ENCODE data around the gene SLC16A10. TPM values are rescaled to one million over a fixed set of nuclear protein-coding genes. Genes with fewer than 3 reads are reported as not detected.

The SLC16A10 gene
- total RNA-seq, 5 donors from 2014 or later (not counting 1 experiment from before 2014, with no cell fraction given) = 10.2 to 16.5 (median 14.3) TPM

DNA sequence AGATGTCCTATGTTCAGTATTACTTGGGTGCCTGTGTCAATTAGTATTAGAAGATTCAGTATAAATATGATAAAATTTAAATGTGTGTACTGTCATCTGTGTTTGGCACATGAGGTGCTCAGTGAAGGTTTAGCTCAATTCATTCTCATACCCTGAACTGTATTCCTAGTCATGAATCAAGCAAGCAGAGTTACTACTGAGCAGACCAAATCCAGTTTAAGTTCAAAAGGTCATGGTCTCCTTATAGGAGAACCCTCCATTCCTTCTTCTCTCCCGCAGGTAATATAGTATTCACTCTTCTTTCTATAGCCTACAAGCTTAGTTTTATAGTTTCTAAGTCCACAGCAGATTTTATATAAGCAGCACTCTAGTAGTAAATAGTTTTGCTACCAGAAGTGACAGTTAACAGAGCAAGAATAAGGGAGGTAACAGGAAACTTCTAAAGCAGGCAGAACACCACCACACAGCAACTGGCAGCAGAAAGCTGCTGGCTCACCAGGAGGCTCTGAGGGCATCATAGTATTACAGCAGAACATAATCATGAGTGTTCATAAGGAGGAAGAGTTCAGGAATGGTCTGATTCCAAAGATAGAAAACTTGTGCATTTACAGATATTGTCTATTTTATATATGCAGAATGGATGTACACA lies 133.2 kb downstream of the SLC16A10 start:
- Histone ChIP-seq H3K9me3 (no peaks in the 10 kb centered on the region), H3K27me3 (replicated peaks in 1 of 2; ENCODE audit: control insufficient read depth in 2 of 2, extremely low read depth in 1 of 2, insufficient read depth in 2 of 2, low read length in 1 of 2) (no peaks in the 10 kb centered on the region), H3K4me3 (ENCODE audit: control insufficient read depth in 1 of 2, extremely low read depth in 1 of 2, low read length in 1 of 2) (no peak overlapping the region), H3K27ac (ENCODE audit: low read length) (no peak overlapping the region), H3K4me1 (ENCODE audit: control insufficient read depth in 1 of 2, extremely low read depth in 1 of 2, insufficient read depth in 2 of 2, low read length in 2 of 2) (no peaks in the 10 kb centered on the region), H3K36me3 (ENCODE audit: control insufficient read depth in 2 of 2, extremely low read depth in 1 of 2, insufficient read depth in 1 of 2, low read length in 1 of 2) (no peaks in the 10 kb centered on the region)
- DNase-seq = no peak
- CTCF ChIA-PET = interaction anchor here in 1 of 2 donors (0.7 kb wide), 1 partner anchor 209 kb away, joined by 3 read pairs; no protein-coding TSS in a partner anchor
- H3K4me1 Mint-ChIP-seq = no peaks in the 10 kb centered on the region
- POLR2A ChIA-PET = interaction anchor here in 1 of 2 donors (0.5 kb wide), 1 partner anchor 360 kb away, joined by 8 read pairs; no protein-coding TSS in a partner anchor
- no peak for ATAC-seq (replicated peaks in 1 of 4)
- WGBS (ENCODE audit: insufficient coverage) = no CpG with 5 or more reads among the region's 1 CpG
- no peaks in the 10 kb centered on the region for H3K27me3 Mint-ChIP-seq
- H3K36me3 Mint-ChIP-seq = no peaks in the 10 kb centered on the region
- H3K4me3 Mint-ChIP-seq = no peak overlapping the region
- no peak overlapping the region for H3K27ac Mint-ChIP-seq
- H3K9me3 Mint-ChIP-seq = no peaks in the 10 kb centered on the region

DNA sequence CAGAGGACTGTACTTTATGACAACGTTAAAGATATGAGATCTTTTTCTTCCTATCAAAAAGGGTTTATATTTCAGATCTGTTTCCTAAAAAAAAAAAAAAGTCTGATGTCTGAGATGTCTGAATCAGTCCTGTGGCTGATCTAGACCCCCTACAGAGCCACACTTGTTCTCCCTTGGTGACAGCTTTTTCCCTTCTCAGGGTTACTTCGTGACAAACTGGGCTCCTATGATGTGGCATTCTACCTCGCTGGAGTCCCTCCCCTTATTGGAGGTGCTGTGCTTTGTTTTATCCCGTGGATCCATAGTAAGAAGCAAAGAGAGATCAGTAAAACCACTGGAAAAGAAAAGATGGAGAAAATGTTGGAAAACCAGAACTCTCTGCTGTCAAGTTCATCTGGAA lies 134.5 kb downstream of the SLC16A10 start:
- Mint-ChIP-seq H3K4me1 (no peaks in the 10 kb centered on the region), H3K4me3 (no peak overlapping the region)

DNA sequence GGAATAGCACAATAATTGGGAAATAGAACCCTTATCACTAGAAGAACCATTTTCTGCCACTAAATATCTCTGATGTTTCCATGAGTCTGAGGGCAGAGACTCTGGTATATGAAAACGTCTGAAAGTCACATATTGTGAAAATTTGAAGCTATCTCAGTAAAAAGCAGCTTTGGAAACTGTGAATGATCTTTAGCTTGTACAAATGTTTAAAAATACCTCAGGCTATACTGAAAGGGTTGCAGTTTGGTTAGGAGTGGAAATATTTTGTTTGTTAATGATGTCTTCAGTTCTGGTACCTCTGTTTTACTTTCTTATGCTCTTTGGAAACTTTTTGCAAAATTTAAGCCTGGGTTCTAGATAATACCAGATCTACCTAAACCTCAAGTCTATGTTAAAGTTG lies 135.0 kb downstream of the SLC16A10 start:
- no CpG with 5 or more reads among the region's 1 CpG for WGBS (ENCODE audit: insufficient coverage)
- no peak overlapping the region for H3K27ac Mint-ChIP-seq

More for the DNA sequence above, 134.5 kb downstream of the SLC16A10 start:
- WGBS (ENCODE audit: insufficient coverage) = no CpG with 5 or more reads among the region's 4 CpGs
- ATAC-seq (replicated peaks in 1 of 4) (no peak), DNase-seq (no peak)
- H3K27me3 ChIP-seq (replicated peaks in 1 of 2; ENCODE audit: control insufficient read depth in 2 of 2, extremely low read depth in 1 of 2, insufficient read depth in 2 of 2, low read length in 1 of 2) = no peaks in the 10 kb centered on the region
- ChIA-PET CTCF (interaction anchor here (0.7 to 1.0 kb wide), 2 partner anchors 29 to 163 kb away, joined by 3 to 4 read pairs; no protein-coding TSS in a partner anchor), POLR2A (interaction anchor here in 1 of 2 donors (0.7 kb wide), 1 partner anchor 805 kb away, joined by 8 read pairs; no protein-coding TSS in a partner anchor)
- H3K9me3 ChIP-seq = no peaks in the 10 kb centered on the region
- H3K27me3 Mint-ChIP-seq = no peaks in the 10 kb centered on the region
- no peak overlapping the region for H3K4me3 ChIP-seq (ENCODE audit: control insufficient read depth in 1 of 2, extremely low read depth in 1 of 2, low read length in 1 of 2)
- H3K4me1 ChIP-seq (ENCODE audit: control insufficient read depth in 1 of 2, extremely low read depth in 1 of 2, insufficient read depth in 2 of 2, low read length in 2 of 2) = no peaks in the 10 kb centered on the region
- H3K27ac Mint-ChIP-seq = no peak overlapping the region
- H3K36me3 ChIP-seq (ENCODE audit: control insufficient read depth in 2 of 2, extremely low read depth in 1 of 2, insufficient read depth in 1 of 2, low read length in 1 of 2) = no peaks in the 10 kb centered on the region
- no peaks in the 10 kb centered on the region for H3K9me3 Mint-ChIP-seq
- H3K36me3 Mint-ChIP-seq = no peaks in the 10 kb centered on the region
- H3K27ac ChIP-seq (ENCODE audit: low read length) = no peak overlapping the region

DNA sequence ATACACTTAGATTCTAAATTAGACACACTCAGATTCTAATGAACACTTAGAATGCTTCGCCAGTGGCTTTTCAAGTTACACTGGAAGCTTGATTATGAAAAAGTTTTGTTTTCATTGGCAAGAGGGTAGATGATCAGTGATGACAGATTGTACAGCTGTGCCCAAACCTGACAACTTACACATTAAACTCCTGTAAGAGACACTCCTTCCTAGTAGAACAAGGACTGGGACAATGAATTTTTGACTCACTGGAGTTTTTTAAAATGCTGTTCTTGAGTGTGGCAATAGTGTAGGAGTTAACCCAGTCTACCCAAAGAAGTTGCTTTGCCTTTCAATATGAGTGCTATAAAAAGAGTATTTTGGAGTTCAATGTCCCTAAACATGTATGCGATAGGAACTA lies 140.8 kb downstream of the SLC16A10 start:
- Histone ChIP-seq H3K9me3 (no peaks in the 10 kb centered on the region), H3K27ac (ENCODE audit: low read length) (no peak overlapping the region), H3K27me3 (replicated peaks in 1 of 2; ENCODE audit: control insufficient read depth in 2 of 2, extremely low read depth in 1 of 2, insufficient read depth in 2 of 2, low read length in 1 of 2) (no peaks in the 10 kb centered on the region), H3K36me3 (ENCODE audit: control insufficient read depth in 2 of 2, extremely low read depth in 1 of 2, insufficient read depth in 1 of 2, low read length in 1 of 2) (no peaks in the 10 kb centered on the region), H3K4me3 (ENCODE audit: control insufficient read depth in 1 of 2, extremely low read depth in 1 of 2, low read length in 1 of 2) (no peak overlapping the region), H3K4me1 (ENCODE audit: control insufficient read depth in 1 of 2, extremely low read depth in 1 of 2, insufficient read depth in 2 of 2, low read length in 2 of 2) (no peaks in the 10 kb centered on the region)
- DNase-seq (no peak), ATAC-seq (replicated peaks in 1 of 4) (no peak)
- Mint-ChIP-seq H3K4me1 (no peaks in the 10 kb centered on the region), H3K27me3 (no peaks in the 10 kb centered on the region), H3K27ac (no peak overlapping the region), H3K4me3 (no peak overlapping the region), H3K9me3 (no peaks in the 10 kb centered on the region), H3K36me3 (peaks cover 2% of the 10 kb centered on the region)
- CTCF ChIA-PET = no interaction called here
- POLR2A ChIA-PET = no interaction called here
- no CpG with 5 or more reads among the region's 2 CpGs for WGBS (ENCODE audit: insufficient coverage)

More for the DNA sequence above, 135.0 kb downstream of the SLC16A10 start:
- Histone ChIP-seq H3K27me3 (replicated peaks in 1 of 2; ENCODE audit: control insufficient read depth in 2 of 2, extremely low read depth in 1 of 2, insufficient read depth in 2 of 2, low read length in 1 of 2) (no peaks in the 10 kb centered on the region), H3K4me1 (ENCODE audit: control insufficient read depth in 1 of 2, extremely low read depth in 1 of 2, insufficient read depth in 2 of 2, low read length in 2 of 2) (no peaks in the 10 kb centered on the region), H3K4me3 (ENCODE audit: control insufficient read depth in 1 of 2, extremely low read depth in 1 of 2, low read length in 1 of 2) (no peak overlapping the region), H3K27ac (ENCODE audit: low read length) (no peak overlapping the region), H3K9me3 (no peaks in the 10 kb centered on the region), H3K36me3 (ENCODE audit: control insufficient read depth in 2 of 2, extremely low read depth in 1 of 2, insufficient read depth in 1 of 2, low read length in 1 of 2) (no peaks in the 10 kb centered on the region)
- Mint-ChIP-seq H3K4me1 (no peaks in the 10 kb centered on the region), H3K9me3 (no peaks in the 10 kb centered on the region), H3K4me3 (no peak overlapping the region), H3K36me3 (no peaks in the 10 kb centered on the region), H3K27me3 (no peaks in the 10 kb centered on the region)
- ChIA-PET POLR2A (no interaction called here), CTCF (interaction anchor here (0.6 to 1.0 kb wide), 2 partner anchors 28 to 1839 kb away, joined by 3 read pairs; no protein-coding TSS in a partner anchor)
- ATAC-seq (replicated peaks in 1 of 4) (no peak), DNase-seq (no peak)

DNA sequence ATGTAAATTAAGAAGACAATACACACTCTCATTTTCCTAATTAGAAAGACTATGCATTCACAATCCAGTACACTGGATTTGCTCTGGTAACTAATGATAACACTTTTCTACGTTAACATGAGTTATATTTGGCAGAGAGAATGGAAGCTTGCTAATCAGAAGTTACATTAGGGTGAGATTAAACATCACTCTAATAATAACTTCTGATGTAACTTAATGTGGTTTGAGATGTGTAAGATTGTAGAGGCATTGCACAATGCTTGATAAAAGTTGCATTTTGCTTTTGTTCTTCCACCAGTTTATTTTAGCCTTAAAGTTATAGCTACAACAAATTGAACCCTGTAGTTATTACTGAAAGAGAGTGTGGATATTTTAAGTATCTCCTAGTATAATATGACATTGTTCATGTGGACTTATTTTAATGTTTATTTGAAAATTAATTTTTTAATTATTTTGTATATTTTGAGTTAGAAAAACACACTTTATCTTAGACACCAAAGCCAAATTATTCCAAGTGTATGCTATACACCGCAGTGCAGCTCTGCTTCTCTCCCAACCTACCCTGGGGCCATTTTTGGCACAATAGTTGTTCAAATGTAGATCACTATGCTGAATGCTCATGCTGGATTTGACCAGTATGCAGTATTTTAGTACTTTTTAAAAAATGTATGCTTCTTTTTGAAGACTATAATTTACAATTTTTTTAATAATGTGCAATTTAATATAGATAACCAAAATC lies 143.2 kb downstream of the SLC16A10 start:
- Histone ChIP-seq H3K27ac (ENCODE audit: low read length) (no peak overlapping the region), H3K4me3 (ENCODE audit: control insufficient read depth in 1 of 2, extremely low read depth in 1 of 2, low read length in 1 of 2) (no peak overlapping the region), H3K4me1 (ENCODE audit: control insufficient read depth in 1 of 2, extremely low read depth in 1 of 2, insufficient read depth in 2 of 2, low read length in 2 of 2) (no peaks in the 10 kb centered on the region), H3K27me3 (replicated peaks in 1 of 2; ENCODE audit: control insufficient read depth in 2 of 2, extremely low read depth in 1 of 2, insufficient read depth in 2 of 2, low read length in 1 of 2) (peaks cover 0 to 2% of the 10 kb centered on the region in 2 experiments), H3K9me3 (no peaks in the 10 kb centered on the region), H3K36me3 (ENCODE audit: control insufficient read depth in 2 of 2, extremely low read depth in 1 of 2, insufficient read depth in 1 of 2, low read length in 1 of 2) (no peaks in the 10 kb centered on the region)
- Mint-ChIP-seq H3K4me3 (no peak overlapping the region), H3K27me3 (peaks cover 0 to 1% of the 10 kb centered on the region in 2 donors), H3K36me3 (peaks cover 2% of the 10 kb centered on the region), H3K27ac (no peak overlapping the region), H3K4me1 (no peaks in the 10 kb centered on the region), H3K9me3 (peaks cover 0 to 11% (median 0%) of the 10 kb centered on the region in 3 donors)
- no peak for DNase-seq
- ChIA-PET POLR2A (no interaction called here), CTCF (interaction anchor here in 1 of 2 donors (0.7 kb wide), 1 partner anchor 232 kb away, joined by 5 read pairs; no protein-coding TSS in a partner anchor)
- no CpG with 5 or more reads among the region's 2 CpGs for WGBS (ENCODE audit: insufficient coverage)
- no peak for ATAC-seq (replicated peaks in 1 of 4)

DNA sequence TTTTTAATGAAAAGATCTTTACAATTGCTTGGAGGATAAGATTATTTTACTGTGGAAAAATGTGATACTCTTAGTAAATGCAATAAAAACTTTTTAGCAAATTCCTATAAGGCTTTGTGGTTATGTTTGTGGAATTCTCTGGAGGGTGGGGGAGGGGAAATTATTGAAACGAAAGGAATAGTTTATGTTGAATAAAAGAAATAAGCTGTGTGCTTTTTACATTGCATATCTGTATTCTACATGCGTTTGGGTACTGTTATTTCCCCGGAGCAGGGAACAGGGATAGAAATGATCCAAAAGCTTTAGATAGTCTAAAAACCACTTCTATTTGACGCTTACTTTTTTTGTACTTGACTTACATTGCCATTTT lies 143.8 kb downstream of the SLC16A10 start:
- Histone ChIP-seq H3K4me1 (ENCODE audit: control insufficient read depth in 1 of 2, extremely low read depth in 1 of 2, insufficient read depth in 2 of 2, low read length in 2 of 2) (no peaks in the 10 kb centered on the region), H3K36me3 (ENCODE audit: control insufficient read depth in 2 of 2, extremely low read depth in 1 of 2, insufficient read depth in 1 of 2, low read length in 1 of 2) (no peaks in the 10 kb centered on the region), H3K9me3 (no peaks in the 10 kb centered on the region), H3K27ac (ENCODE audit: low read length) (no peak overlapping the region), H3K27me3 (replicated peaks in 1 of 2; ENCODE audit: control insufficient read depth in 2 of 2, extremely low read depth in 1 of 2, insufficient read depth in 2 of 2, low read length in 1 of 2) (peaks cover 0 to 2% of the 10 kb centered on the region in 2 experiments), H3K4me3 (ENCODE audit: control insufficient read depth in 1 of 2, extremely low read depth in 1 of 2, low read length in 1 of 2) (no peak overlapping the region)
- no peak overlapping the region for H3K27ac Mint-ChIP-seq
- 100% methylated on average over 1 of the region's 4 CpGs for WGBS (ENCODE audit: insufficient coverage)
- no peak for ATAC-seq (replicated peaks in 1 of 4)
- ChIA-PET CTCF (interaction anchor here in 1 of 2 donors (0.7 kb wide), 1 partner anchor 232 kb away, joined by 5 read pairs; no protein-coding TSS in a partner anchor), POLR2A (no interaction called here)
- H3K9me3 Mint-ChIP-seq = peaks cover 0 to 11% (median 0%) of the 10 kb centered on the region in 3 donors
- H3K4me3 Mint-ChIP-seq = no peak overlapping the region
- DNase-seq = no peak
- peaks cover 2% of the 10 kb centered on the region for H3K36me3 Mint-ChIP-seq
- H3K27me3 Mint-ChIP-seq = peaks cover 0 to 1% of the 10 kb centered on the region in 2 donors
- H3K4me1 Mint-ChIP-seq = no peaks in the 10 kb centered on the region

All from T-cell (primary cell).